ENCODE data around the gene HTRA1.

DNA sequence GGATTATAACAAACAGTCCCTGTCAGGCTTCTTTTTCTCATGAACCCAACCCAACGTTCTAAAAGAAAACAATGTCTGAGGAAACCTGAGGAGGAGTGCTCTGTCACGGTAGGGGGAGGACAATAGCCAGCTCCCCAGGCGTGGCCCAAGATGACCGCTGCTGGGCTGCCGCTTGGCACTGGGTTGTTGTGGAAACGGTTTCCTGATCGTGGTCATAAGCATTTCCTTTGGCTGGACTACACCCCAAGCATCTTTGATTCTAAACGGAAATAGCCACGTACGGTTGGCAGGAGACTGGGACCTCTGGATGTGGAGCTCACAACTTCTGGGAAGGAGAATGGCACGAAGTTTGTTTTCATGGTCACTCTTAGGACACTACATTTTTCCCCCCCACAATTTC lies 68.8 kb downstream of the HTRA1 start:
- TF ChIP-seq, protein P1, sequence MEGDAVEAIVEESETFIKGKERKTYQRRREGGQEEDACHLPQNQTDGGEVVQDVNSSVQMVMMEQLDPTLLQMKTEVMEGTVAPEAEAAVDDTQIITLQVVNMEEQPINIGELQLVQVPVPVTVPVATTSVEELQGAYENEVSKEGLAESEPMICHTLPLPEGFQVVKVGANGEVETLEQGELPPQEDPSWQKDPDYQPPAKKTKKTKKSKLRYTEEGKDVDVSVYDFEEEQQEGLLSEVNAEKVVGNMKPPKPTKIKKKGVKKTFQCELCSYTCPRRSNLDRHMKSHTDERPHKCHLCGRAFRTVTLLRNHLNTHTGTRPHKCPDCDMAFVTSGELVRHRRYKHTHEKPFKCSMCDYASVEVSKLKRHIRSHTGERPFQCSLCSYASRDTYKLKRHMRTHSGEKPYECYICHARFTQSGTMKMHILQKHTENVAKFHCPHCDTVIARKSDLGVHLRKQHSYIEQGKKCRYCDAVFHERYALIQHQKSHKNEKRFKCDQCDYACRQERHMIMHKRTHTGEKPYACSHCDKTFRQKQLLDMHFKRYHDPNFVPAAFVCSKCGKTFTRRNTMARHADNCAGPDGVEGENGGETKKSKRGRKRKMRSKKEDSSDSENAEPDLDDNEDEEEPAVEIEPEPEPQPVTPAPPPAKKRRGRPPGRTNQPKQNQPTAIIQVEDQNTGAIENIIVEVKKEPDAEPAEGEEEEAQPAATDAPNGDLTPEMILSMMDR (IDR thresholded peaks at IDR 0.05): no peak
- no peak for TF ChIP-seq POLR2A (IDR thresholded peaks at IDR 0.05)

All from lower leg skin (tissue), 3 donors.